ENCODE results near the gene FAM83B.

The FAM83B gene

DNA sequence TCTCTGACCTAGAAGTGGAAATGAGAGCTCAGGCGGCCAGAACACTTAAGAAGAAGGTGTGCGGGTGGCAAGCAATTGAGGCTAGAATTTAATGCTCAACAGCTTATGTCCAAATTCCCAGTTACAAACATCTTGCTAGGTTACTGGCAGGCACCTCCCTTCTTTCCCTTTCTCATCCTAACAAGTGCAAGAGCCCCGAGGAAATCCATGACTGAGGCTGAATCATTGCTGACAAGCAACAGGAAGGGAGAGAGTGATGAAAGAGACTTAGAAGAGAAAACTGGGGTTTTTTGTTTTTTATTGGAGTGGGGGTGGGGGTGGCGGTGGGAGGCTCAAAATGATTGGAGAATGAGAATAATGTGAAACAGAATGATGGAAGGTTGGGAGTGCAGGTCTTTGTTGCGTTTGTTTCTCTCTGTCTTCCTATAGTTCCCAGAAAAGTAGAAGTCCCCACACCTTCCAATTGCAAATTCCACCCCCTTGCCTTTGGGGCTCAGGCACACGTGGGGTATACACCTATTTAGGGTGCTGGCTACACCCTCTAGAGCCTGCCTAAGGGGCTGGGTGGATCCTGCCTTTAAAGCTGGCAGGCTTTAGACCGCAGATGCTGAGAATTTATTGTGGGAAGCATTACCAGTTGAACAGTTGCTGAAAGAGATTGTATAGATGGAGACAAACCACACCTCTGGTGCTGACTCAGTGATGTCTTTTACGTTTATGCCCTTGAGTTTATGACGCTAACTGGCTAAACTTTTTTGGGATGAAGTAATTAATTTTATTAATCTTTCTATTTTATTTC is 1.4 kb downstream of the FAM83B start (continued):
- TF ChIP-seq, protein P1, sequence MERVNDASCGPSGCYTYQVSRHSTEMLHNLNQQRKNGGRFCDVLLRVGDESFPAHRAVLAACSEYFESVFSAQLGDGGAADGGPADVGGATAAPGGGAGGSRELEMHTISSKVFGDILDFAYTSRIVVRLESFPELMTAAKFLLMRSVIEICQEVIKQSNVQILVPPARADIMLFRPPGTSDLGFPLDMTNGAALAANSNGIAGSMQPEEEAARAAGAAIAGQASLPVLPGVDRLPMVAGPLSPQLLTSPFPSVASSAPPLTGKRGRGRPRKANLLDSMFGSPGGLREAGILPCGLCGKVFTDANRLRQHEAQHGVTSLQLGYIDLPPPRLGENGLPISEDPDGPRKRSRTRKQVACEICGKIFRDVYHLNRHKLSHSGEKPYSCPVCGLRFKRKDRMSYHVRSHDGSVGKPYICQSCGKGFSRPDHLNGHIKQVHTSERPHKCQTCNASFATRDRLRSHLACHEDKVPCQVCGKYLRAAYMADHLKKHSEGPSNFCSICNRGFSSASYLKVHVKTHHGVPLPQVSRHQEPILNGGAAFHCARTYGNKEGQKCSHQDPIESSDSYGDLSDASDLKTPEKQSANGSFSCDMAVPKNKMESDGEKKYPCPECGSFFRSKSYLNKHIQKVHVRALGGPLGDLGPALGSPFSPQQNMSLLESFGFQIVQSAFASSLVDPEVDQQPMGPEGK (CRISPR knock-in tag; IDR thresholded peaks at IDR 0.05; ENCODE audit: borderline replicate concordance), result no peak
- no peak for TF ChIP-seq TOX (CRISPR knock-in tag; IDR thresholded peaks at IDR 0.05; ENCODE audit: borderline replicate concordance)
- no peak for TF ChIP-seq ZC3H10 (CRISPR knock-in tag; IDR thresholded peaks at IDR 0.05)
- no peak for TF ChIP-seq ESRRG (CRISPR knock-in tag; IDR thresholded peaks at IDR 0.05)
- no peak for TF ChIP-seq PPARA (CRISPR knock-in tag; IDR thresholded peaks at IDR 0.05; ENCODE audit: borderline replicate concordance)
- no peak for TF ChIP-seq ZFP3 (CRISPR knock-in tag; IDR thresholded peaks at IDR 0.05)
- no peak for TF ChIP-seq ZNF565 (CRISPR knock-in tag; conservative IDR thresholded peaks at IDR 0.05; ENCODE audit: low read depth)

DNA sequence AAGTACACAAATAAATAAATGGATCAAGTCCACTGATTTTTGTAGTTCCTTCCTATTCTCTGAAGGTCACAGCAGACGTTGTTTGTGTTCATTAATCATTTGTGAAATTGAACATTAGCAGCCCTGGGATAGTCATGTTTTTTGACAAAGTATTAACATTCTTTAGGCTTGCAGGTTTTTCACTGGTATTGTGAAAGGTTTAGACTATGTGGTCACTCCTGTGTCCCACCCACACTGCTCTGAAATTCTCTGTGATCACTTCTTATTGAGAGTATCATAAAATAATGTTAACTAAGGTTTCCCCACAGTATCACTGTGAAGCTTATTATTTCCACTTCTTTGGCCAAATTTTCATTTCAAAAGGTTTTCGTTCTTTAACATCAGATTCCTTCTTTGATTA is 3.5 kb downstream of the FAM83B start:
- ATAC-seq, result no peak
- TF ChIP-seq TOX (CRISPR knock-in tag; IDR thresholded peaks at IDR 0.05; ENCODE audit: borderline replicate concordance), result no peak
- TF ChIP-seq BACH2 (CRISPR knock-in tag; IDR thresholded peaks at IDR 0.05; ENCODE audit: borderline replicate concordance), result no peak
- no peak for TF ChIP-seq ZFP3 (CRISPR knock-in tag; IDR thresholded peaks at IDR 0.05)
- TF ChIP-seq, protein P2, sequence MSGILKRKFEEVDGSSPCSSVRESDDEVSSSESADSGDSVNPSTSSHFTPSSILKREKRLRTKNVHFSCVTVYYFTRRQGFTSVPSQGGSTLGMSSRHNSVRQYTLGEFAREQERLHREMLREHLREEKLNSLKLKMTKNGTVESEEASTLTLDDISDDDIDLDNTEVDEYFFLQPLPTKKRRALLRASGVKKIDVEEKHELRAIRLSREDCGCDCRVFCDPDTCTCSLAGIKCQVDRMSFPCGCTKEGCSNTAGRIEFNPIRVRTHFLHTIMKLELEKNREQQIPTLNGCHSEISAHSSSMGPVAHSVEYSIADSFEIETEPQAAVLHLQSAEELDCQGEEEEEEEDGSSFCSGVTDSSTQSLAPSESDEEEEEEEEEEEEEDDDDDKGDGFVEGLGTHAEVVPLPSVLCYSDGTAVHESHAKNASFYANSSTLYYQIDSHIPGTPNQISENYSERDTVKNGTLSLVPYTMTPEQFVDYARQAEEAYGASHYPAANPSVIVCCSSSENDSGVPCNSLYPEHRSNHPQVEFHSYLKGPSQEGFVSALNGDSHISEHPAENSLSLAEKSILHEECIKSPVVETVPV (CRISPR knock-in tag; IDR thresholded peaks at IDR 0.05), result no peak
- TF ChIP-seq SNAI2 (CRISPR knock-in tag; IDR thresholded peaks at IDR 0.05), result no peak
- no peak for TF ChIP-seq ZNF8 (CRISPR knock-in tag; IDR thresholded peaks at IDR 0.05)
- TF ChIP-seq ZNF565 (CRISPR knock-in tag; conservative IDR thresholded peaks at IDR 0.05; ENCODE audit: low read depth), result no peak
- TF ChIP-seq ZC3H10 (CRISPR knock-in tag; IDR thresholded peaks at IDR 0.05), result no peak
- no peak for TF ChIP-seq TCF4 (CRISPR knock-in tag; IDR thresholded peaks at IDR 0.05; ENCODE audit: borderline replicate concordance)
- no peak for TF ChIP-seq ZFP30 (CRISPR knock-in tag; IDR thresholded peaks at IDR 0.05)

DNA sequence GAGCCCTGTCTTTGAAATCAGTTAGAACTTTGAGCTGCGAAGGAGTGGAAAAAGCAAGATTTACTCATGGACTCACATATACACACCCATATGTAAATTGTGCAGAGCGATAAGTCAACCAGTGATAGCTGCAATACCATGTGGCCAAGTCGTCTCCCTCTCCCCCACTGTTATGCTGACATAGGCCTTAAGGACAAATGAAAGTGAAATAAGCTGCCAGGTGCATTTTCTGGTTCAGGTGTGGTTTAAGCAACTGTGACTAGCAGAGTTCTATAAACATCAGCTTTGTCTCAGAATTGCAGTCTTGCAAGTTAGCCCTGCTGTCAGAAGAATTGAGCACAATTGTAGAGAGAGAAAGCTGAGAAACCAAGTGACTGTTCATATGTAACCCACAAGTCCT is 9.6 kb downstream of the FAM83B start:
- TF ChIP-seq TOX (CRISPR knock-in tag; IDR thresholded peaks at IDR 0.05; ENCODE audit: borderline replicate concordance) (no peak), RARB (CRISPR knock-in tag; IDR thresholded peaks at IDR 0.05) (no peak), ZFP30 (CRISPR knock-in tag; IDR thresholded peaks at IDR 0.05) (no peak), PPARA (CRISPR knock-in tag; IDR thresholded peaks at IDR 0.05; ENCODE audit: borderline replicate concordance) (no peak), ARNTL (CRISPR knock-in tag; IDR thresholded peaks at IDR 0.05; ENCODE audit: borderline replicate concordance, low read depth) (no peak), ZNF8 (CRISPR knock-in tag; IDR thresholded peaks at IDR 0.05) (no peak), ZNF565 (CRISPR knock-in tag; conservative IDR thresholded peaks at IDR 0.05; ENCODE audit: low read depth) (no peak), ZNF70 (CRISPR knock-in tag; IDR thresholded peaks at IDR 0.05) (no peak), ZFP3 (CRISPR knock-in tag; IDR thresholded peaks at IDR 0.05) (no peak), ZC3H10 (CRISPR knock-in tag; IDR thresholded peaks at IDR 0.05) (no peak), ISL1 (CRISPR knock-in tag; IDR thresholded peaks at IDR 0.05) (no peak)
- TF ChIP-seq, protein P3, sequence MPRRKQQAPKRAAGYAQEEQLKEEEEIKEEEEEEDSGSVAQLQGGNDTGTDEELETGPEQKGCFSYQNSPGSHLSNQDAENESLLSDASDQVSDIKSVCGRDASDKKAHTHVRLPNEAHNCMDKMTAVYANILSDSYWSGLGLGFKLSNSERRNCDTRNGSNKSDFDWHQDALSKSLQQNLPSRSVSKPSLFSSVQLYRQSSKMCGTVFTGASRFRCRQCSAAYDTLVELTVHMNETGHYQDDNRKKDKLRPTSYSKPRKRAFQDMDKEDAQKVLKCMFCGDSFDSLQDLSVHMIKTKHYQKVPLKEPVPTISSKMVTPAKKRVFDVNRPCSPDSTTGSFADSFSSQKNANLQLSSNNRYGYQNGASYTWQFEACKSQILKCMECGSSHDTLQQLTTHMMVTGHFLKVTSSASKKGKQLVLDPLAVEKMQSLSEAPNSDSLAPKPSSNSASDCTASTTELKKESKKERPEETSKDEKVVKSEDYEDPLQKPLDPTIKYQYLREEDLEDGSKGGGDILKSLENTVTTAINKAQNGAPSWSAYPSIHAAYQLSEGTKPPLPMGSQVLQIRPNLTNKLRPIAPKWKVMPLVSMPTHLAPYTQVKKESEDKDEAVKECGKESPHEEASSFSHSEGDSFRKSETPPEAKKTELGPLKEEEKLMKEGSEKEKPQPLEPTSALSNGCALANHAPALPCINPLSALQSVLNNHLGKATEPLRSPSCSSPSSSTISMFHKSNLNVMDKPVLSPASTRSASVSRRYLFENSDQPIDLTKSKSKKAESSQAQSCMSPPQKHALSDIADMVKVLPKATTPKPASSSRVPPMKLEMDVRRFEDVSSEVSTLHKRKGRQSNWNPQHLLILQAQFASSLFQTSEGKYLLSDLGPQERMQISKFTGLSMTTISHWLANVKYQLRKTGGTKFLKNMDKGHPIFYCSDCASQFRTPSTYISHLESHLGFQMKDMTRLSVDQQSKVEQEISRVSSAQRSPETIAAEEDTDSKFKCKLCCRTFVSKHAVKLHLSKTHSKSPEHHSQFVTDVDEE (CRISPR knock-in tag; IDR thresholded peaks at IDR 0.05), result no peak
- TF ChIP-seq, protein P4, sequence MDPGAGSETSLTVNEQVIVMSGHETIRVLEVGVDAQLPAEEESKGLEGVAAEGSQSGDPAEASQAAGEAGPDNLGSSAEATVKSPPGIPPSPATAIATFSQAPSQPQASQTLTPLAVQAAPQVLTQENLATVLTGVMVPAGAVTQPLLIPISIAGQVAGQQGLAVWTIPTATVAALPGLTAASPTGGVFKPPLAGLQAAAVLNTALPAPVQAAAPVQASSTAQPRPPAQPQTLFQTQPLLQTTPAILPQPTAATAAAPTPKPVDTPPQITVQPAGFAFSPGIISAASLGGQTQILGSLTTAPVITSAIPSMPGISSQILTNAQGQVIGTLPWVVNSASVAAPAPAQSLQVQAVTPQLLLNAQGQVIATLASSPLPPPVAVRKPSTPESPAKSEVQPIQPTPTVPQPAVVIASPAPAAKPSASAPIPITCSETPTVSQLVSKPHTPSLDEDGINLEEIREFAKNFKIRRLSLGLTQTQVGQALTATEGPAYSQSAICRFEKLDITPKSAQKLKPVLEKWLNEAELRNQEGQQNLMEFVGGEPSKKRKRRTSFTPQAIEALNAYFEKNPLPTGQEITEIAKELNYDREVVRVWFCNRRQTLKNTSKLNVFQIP (CRISPR knock-in tag; IDR thresholded peaks at IDR 0.05; ENCODE audit: borderline replicate concordance, low read depth), result no peak
- TF ChIP-seq, protein P5, sequence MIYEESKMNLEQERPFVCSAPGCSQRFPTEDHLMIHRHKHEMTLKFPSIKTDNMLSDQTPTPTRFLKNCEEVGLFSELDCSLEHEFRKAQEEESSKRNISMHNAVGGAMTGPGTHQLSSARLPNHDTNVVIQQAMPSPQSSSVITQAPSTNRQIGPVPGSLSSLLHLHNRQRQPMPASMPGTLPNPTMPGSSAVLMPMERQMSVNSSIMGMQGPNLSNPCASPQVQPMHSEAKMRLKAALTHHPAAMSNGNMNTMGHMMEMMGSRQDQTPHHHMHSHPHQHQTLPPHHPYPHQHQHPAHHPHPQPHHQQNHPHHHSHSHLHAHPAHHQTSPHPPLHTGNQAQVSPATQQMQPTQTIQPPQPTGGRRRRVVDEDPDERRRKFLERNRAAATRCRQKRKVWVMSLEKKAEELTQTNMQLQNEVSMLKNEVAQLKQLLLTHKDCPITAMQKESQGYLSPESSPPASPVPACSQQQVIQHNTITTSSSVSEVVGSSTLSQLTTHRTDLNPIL (CRISPR knock-in tag; IDR thresholded peaks at IDR 0.05; ENCODE audit: low read depth), result no peak
- TF ChIP-seq, protein P1 (CRISPR knock-in tag; IDR thresholded peaks at IDR 0.05; ENCODE audit: borderline replicate concordance), result no peak
- ATAC-seq, result no peak
